ENCODE data around the gene DPP6.

DPP6 gene

GRCh38 chr7:154684666-154685563 is 632.7 kb downstream of the DPP6 start:
- no peak overlapping the region for H3K9ac ChIP-seq (ENCODE audit: low read depth in 1 of 2, low read length in 2 of 2)
- H3K4me3 ChIP-seq (ENCODE audit: low read depth in 1 of 2, low read length in 2 of 2): no peak overlapping the region
- H3K4me1 ChIP-seq (ENCODE audit: control insufficient read depth in 1 of 2, insufficient read depth in 2 of 2, low read length in 2 of 2): no peaks in the 10 kb centered on the region
- no peaks in the 10 kb centered on the region for H3K27me3 ChIP-seq (ENCODE audit: control insufficient read depth in 1 of 2, insufficient read depth in 2 of 2, low read length in 2 of 2)
- H3K36me3 ChIP-seq (ENCODE audit: control insufficient read depth in 1 of 2, insufficient read depth in 2 of 2, low read length in 2 of 2): no peaks in the 10 kb centered on the region
- H3K9me3 ChIP-seq (ENCODE audit: control insufficient read depth in 1 of 2, low read length in 2 of 2): no peaks in the 10 kb centered on the region
- H3K27ac ChIP-seq (ENCODE audit: low read depth, low read length): no peak overlapping the region

- no peak overlapping the region for H3K4me3 ChIP-seq (ENCODE audit: low read depth in 1 of 2, low read length in 2 of 2)
- H3K27me3 ChIP-seq (ENCODE audit: control insufficient read depth in 1 of 2, insufficient read depth in 2 of 2, low read length in 2 of 2): no peaks in the 10 kb centered on the region
- no peaks in the 10 kb centered on the region for H3K4me1 ChIP-seq (ENCODE audit: control insufficient read depth in 1 of 2, insufficient read depth in 2 of 2, low read length in 2 of 2)
- no peak overlapping the region for H3K9ac ChIP-seq (ENCODE audit: low read depth in 1 of 2, low read length in 2 of 2)
- H3K9me3 ChIP-seq (ENCODE audit: control insufficient read depth in 1 of 2, low read length in 2 of 2): no peaks in the 10 kb centered on the region
- H3K27ac ChIP-seq (ENCODE audit: low read depth, low read length): no peak overlapping the region
- H3K36me3 ChIP-seq (ENCODE audit: control insufficient read depth in 1 of 2, insufficient read depth in 2 of 2, low read length in 2 of 2): no peaks in the 10 kb centered on the region
Observed at GRCh38 chr7:154685564-154685901, 633.3 kb downstream of the DPP6 start.

GRCh38 chr7:154686305-154686704 is 634.1 kb downstream of the DPP6 start:
- Histone ChIP-seq H3K27me3 (ENCODE audit: control insufficient read depth in 1 of 2, insufficient read depth in 2 of 2, low read length in 2 of 2) (no peaks in the 10 kb centered on the region), H3K27ac (ENCODE audit: low read depth, low read length) (no peak overlapping the region), H3K4me1 (ENCODE audit: control insufficient read depth in 1 of 2, insufficient read depth in 2 of 2, low read length in 2 of 2) (no peaks in the 10 kb centered on the region), H3K36me3 (ENCODE audit: control insufficient read depth in 1 of 2, insufficient read depth in 2 of 2, low read length in 2 of 2) (no peaks in the 10 kb centered on the region), H3K9me3 (ENCODE audit: control insufficient read depth in 1 of 2, low read length in 2 of 2) (no peaks in the 10 kb centered on the region), H3K4me3 (ENCODE audit: low read depth in 1 of 2, low read length in 2 of 2) (no peak overlapping the region), H3K9ac (ENCODE audit: low read depth in 1 of 2, low read length in 2 of 2) (no peak overlapping the region)

- no peaks in the 10 kb centered on the region for H3K4me1 ChIP-seq (ENCODE audit: control insufficient read depth in 1 of 2, insufficient read depth in 2 of 2, low read length in 2 of 2)
- no peak overlapping the region for H3K9ac ChIP-seq (ENCODE audit: low read depth in 1 of 2, low read length in 2 of 2)
- H3K27me3 ChIP-seq (ENCODE audit: control insufficient read depth in 1 of 2, insufficient read depth in 2 of 2, low read length in 2 of 2): no peaks in the 10 kb centered on the region
- H3K27ac ChIP-seq (ENCODE audit: low read depth, low read length): no peak overlapping the region
- H3K36me3 ChIP-seq (ENCODE audit: control insufficient read depth in 1 of 2, insufficient read depth in 2 of 2, low read length in 2 of 2): no peaks in the 10 kb centered on the region
- H3K4me3 ChIP-seq (ENCODE audit: low read depth in 1 of 2, low read length in 2 of 2): no peak overlapping the region
- H3K9me3 ChIP-seq (ENCODE audit: control insufficient read depth in 1 of 2, low read length in 2 of 2): no peaks in the 10 kb centered on the region
Observed at GRCh38 chr7:154688952-154689351, 636.8 kb downstream of the DPP6 start.

- Histone ChIP-seq H3K9me3 (ENCODE audit: control insufficient read depth in 1 of 2, low read length in 2 of 2) (no peaks in the 10 kb centered on the region), H3K4me3 (ENCODE audit: low read depth in 1 of 2, low read length in 2 of 2) (no peak overlapping the region), H3K9ac (ENCODE audit: low read depth in 1 of 2, low read length in 2 of 2) (no peak overlapping the region), H3K36me3 (ENCODE audit: control insufficient read depth in 1 of 2, insufficient read depth in 2 of 2, low read length in 2 of 2) (no peaks in the 10 kb centered on the region), H3K4me1 (ENCODE audit: control insufficient read depth in 1 of 2, insufficient read depth in 2 of 2, low read length in 2 of 2) (no peaks in the 10 kb centered on the region), H3K27ac (ENCODE audit: low read depth, low read length) (no peak overlapping the region), H3K27me3 (ENCODE audit: control insufficient read depth in 1 of 2, insufficient read depth in 2 of 2, low read length in 2 of 2) (no peaks in the 10 kb centered on the region)
Observed at GRCh38 chr7:154690411-154690810, 638.2 kb downstream of the DPP6 start.

GRCh38 chr7:154693661-154694060 is 641.5 kb downstream of the DPP6 start:
- H3K27me3 ChIP-seq (ENCODE audit: control insufficient read depth in 1 of 2, insufficient read depth in 2 of 2, low read length in 2 of 2): no peaks in the 10 kb centered on the region
- H3K36me3 ChIP-seq (ENCODE audit: control insufficient read depth in 1 of 2, insufficient read depth in 2 of 2, low read length in 2 of 2): no peaks in the 10 kb centered on the region
- no peak overlapping the region for H3K27ac ChIP-seq (ENCODE audit: low read depth, low read length)
- H3K4me3 ChIP-seq (ENCODE audit: low read depth in 1 of 2, low read length in 2 of 2): no peak overlapping the region
- H3K4me1 ChIP-seq (ENCODE audit: control insufficient read depth in 1 of 2, insufficient read depth in 2 of 2, low read length in 2 of 2): no peaks in the 10 kb centered on the region
- no peaks in the 10 kb centered on the region for H3K9me3 ChIP-seq (ENCODE audit: control insufficient read depth in 1 of 2, low read length in 2 of 2)
- H3K9ac ChIP-seq (ENCODE audit: low read depth in 1 of 2, low read length in 2 of 2): no peak overlapping the region

- H3K27me3 ChIP-seq (ENCODE audit: control insufficient read depth in 1 of 2, insufficient read depth in 2 of 2, low read length in 2 of 2): no peaks in the 10 kb centered on the region
- no peaks in the 10 kb centered on the region for H3K9me3 ChIP-seq (ENCODE audit: control insufficient read depth in 1 of 2, low read length in 2 of 2)
- no peak overlapping the region for H3K9ac ChIP-seq (ENCODE audit: low read depth in 1 of 2, low read length in 2 of 2)
- no peaks in the 10 kb centered on the region for H3K4me1 ChIP-seq (ENCODE audit: control insufficient read depth in 1 of 2, insufficient read depth in 2 of 2, low read length in 2 of 2)
- no peaks in the 10 kb centered on the region for H3K36me3 ChIP-seq (ENCODE audit: control insufficient read depth in 1 of 2, insufficient read depth in 2 of 2, low read length in 2 of 2)
- H3K27ac ChIP-seq (ENCODE audit: low read depth, low read length): no peak overlapping the region
- no peak overlapping the region for H3K4me3 ChIP-seq (ENCODE audit: low read depth in 1 of 2, low read length in 2 of 2)
Observed at GRCh38 chr7:154695836-154696235, 643.6 kb downstream of the DPP6 start.

- no peaks in the 10 kb centered on the region for H3K4me1 ChIP-seq (ENCODE audit: control insufficient read depth in 1 of 2, insufficient read depth in 2 of 2, low read length in 2 of 2)
- H3K4me3 ChIP-seq (ENCODE audit: low read depth in 1 of 2, low read length in 2 of 2): no peak overlapping the region
- no peak overlapping the region for H3K9ac ChIP-seq (ENCODE audit: low read depth in 1 of 2, low read length in 2 of 2)
- H3K27me3 ChIP-seq (ENCODE audit: control insufficient read depth in 1 of 2, insufficient read depth in 2 of 2, low read length in 2 of 2): no peaks in the 10 kb centered on the region
- H3K36me3 ChIP-seq (ENCODE audit: control insufficient read depth in 1 of 2, insufficient read depth in 2 of 2, low read length in 2 of 2): no peaks in the 10 kb centered on the region
- H3K27ac ChIP-seq (ENCODE audit: low read depth, low read length): no peak overlapping the region
- no peaks in the 10 kb centered on the region for H3K9me3 ChIP-seq (ENCODE audit: control insufficient read depth in 1 of 2, low read length in 2 of 2)
Observed at GRCh38 chr7:154696556-154696955, 644.4 kb downstream of the DPP6 start.

GRCh38 chr7:154698726-154699291 is 646.6 kb downstream of the DPP6 start:
- Histone ChIP-seq H3K4me1 (ENCODE audit: control insufficient read depth in 1 of 2, insufficient read depth in 2 of 2, low read length in 2 of 2) (no peaks in the 10 kb centered on the region), H3K9ac (ENCODE audit: low read depth in 1 of 2, low read length in 2 of 2) (no peak overlapping the region), H3K36me3 (ENCODE audit: control insufficient read depth in 1 of 2, insufficient read depth in 2 of 2, low read length in 2 of 2) (no peaks in the 10 kb centered on the region), H3K27ac (ENCODE audit: low read depth, low read length) (no peak overlapping the region), H3K27me3 (ENCODE audit: control insufficient read depth in 1 of 2, insufficient read depth in 2 of 2, low read length in 2 of 2) (no peaks in the 10 kb centered on the region), H3K9me3 (ENCODE audit: control insufficient read depth in 1 of 2, low read length in 2 of 2) (peaks cover 2 to 4% of the 10 kb centered on the region in 2 donors), H3K4me3 (ENCODE audit: low read depth in 1 of 2, low read length in 2 of 2) (no peak overlapping the region)

GRCh38 chr7:154699417-154699816 is 647.2 kb downstream of the DPP6 start:
- no peak overlapping the region for H3K27ac ChIP-seq (ENCODE audit: low read depth, low read length)
- H3K9ac ChIP-seq (ENCODE audit: low read depth in 1 of 2, low read length in 2 of 2): no peak overlapping the region

More at GRCh38 chr7:154699417-154699816, 647.2 kb downstream of the DPP6 start:
- H3K9me3 ChIP-seq (ENCODE audit: control insufficient read depth in 1 of 2, low read length in 2 of 2): peaks cover 2 to 4% of the 10 kb centered on the region in 2 donors
- H3K4me3 ChIP-seq (ENCODE audit: low read depth in 1 of 2, low read length in 2 of 2): no peak overlapping the region
- H3K27me3 ChIP-seq (ENCODE audit: control insufficient read depth in 1 of 2, insufficient read depth in 2 of 2, low read length in 2 of 2): no peaks in the 10 kb centered on the region
- no peaks in the 10 kb centered on the region for H3K36me3 ChIP-seq (ENCODE audit: control insufficient read depth in 1 of 2, insufficient read depth in 2 of 2, low read length in 2 of 2)
- H3K4me1 ChIP-seq (ENCODE audit: control insufficient read depth in 1 of 2, insufficient read depth in 2 of 2, low read length in 2 of 2): no peaks in the 10 kb centered on the region
